Measurements from ENCODE around the gene B3GALT2. TPM values are rescaled to one million over a fixed set of nuclear protein-coding genes. Genes with fewer than 3 reads are reported as not detected.

B3GALT2 gene
- total and polyA plus RNA-seq, 9 of the 15 experiments (the other 6 are each of a cell fraction or from before 2014, with no cell fraction given) = 0.03 TPM; not detected in 8

DNA sequence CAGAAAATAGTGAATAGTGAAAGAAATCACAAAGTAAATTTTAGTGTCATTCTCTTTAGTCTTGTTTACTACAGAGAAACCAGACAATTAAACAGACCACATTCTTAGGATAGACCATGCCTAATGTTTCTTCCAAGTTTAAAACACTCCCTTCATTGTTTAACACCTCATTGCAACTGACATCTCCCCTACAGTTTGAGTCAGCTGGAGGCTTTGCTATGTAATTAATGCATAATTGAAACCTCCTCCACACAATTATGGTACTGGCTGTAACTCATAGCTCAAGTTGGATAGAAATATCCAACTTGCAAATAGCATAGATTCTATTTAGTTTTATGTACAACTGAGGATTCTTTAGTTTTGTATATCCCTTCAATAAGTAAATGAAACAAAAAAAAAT, 35.2 kb upstream of the B3GALT2 start (continued):
- TF ChIP-seq MGA (IDR thresholded peaks at IDR 0.05) (no peak), ZNF699 (CRISPR knock-in tag; IDR thresholded peaks at IDR 0.05; ENCODE audit: insufficient replicate concordance) (no peak), ZBTB40 (IDR thresholded peaks at IDR 0.05) (no peak), ZBTB40 (CRISPR knock-in tag; IDR thresholded peaks at IDR 0.05) (no peak), RBBP5 (IDR thresholded peaks at IDR 0.05; ENCODE audit: borderline replicate concordance, insufficient read depth, low read length, poor library complexity, severe bottlenecking) (no peak)
